GM12872 (cell line): ENCODE data around the gene STK32C.
A peak's percentile ranks its signal among the peaks of the same experiment; 100 is the strongest.

ENCODE experiments used
- CTCF ChIP-seq: IDR thresholded peaks from 3 replicates; pipeline ENCODE4 v1.5.1; 2011; ENCODE audit warnings: low read depth, mild to moderate bottlenecking, low read length, moderate library complexity; ENCODE audit not compliant: insufficient read depth

Gene STK32C

DNA sequence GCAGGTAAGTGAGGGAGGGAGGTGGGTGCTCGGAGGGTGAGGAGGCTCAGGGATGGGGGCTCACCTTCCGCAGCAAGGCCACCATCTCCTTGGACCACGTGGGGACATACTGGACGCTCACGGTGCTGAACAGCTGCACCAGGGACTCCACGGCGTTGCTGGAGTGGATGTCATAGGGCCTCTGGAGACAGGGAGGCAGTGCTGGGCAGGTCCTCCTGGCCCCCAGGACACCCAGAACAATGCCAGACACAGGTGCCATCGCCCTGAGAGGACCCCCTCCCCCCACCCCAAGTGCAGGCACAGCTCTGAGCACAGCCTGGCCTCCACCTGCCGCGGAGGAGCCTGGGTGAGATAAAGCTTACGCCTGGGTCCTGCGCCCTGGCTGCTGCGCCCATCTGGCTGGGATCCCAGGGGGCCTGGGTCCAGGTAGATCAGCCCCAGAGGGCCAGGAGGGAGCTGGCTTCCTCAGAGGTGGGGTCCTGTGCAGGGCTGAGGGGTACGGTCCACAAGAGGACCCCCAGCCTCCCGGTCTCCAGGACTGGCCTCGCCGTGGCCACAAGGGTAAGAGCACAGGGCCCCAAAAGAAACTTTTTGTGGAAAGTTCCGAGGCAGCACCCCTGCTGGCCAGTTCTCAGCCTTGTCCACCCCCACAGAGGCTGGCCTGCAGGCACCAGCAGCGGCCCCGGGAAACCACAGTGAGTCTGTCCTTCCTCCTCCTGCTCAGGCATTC, 83.2 kb downstream of the STK32C start:
- no peak for TF ChIP-seq CTCF

DNA sequence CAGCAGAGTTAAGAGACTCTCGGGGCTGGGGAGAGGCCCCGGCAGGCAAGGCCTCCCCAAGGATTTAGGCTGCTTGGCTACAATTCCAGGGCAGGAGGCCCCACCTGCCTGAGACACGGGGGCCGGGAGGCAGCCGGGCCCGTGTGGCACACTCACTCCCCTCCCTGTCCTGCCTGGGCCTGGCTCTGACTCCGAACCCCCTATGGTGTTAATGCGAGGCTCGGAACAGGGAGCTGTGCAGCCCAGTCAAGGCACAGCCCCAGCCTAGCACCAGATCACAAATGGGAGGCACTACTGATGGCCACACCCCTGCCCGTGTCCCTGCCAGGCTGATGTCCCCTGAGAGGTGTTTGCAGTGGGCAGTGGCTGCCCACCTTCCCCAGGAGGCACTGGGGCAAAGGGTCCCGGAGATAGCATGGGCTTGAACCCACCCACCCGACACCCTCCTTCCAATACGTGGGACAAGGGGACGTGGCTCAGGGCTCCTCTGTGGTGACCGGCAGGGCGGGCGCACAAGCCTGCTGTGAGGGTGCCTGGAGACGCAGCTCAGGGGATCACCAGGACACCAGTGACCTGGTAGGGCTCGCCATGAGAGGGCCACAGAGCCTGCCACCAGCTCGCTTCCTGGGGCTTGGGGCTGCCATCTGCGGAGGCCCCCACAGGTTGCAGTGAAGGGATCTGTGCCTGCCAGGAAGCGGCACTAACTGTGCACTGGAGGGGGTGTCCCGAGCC, 84.0 kb downstream of the STK32C start:
- TF ChIP-seq CTCF: no peak

DNA sequence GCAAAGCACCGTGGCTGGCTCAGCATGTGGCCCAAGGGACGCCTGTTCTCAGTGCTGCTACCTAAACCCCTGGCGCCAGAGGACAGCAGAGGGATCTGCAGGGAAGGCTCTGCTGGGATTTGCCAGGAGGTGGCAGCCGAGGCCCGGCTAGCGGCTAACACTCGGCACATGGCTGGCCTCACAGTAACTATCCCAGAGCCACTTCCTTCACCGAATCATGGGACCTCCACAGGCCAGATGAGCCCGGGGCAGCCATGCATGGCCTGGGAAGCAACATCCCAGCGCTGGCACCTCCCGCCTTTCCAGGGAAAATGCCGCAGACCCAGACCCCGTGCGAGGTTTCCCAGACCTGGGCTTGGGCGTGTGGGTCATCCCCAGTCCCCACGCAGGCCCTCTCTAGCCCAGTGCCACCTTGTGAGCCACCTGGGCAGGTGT, 84.6 kb downstream of the STK32C start:
- peak; percentile 98 for TF ChIP-seq CTCF

DNA sequence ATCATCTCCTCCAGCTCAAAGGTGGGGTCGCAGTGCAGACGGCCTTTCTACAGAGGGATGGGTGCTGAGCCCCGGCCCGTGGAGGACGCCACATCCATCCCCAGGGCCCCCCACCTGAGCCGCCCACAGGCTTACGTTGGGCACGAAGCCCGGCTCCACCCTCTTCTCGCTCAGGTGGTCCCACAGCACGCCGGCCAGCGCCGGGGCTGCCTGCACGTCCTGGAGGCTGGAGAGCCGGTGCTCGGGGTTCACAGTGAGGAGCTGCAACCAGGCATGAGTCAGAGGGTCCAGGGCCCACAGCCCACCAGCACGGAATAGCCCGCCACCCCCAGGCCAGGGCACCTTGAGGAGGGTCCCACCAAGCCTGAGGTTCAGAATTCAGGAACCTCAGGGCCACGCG, 85.0 kb downstream of the STK32C start:
- TF ChIP-seq CTCF: no peak

GRCh38 chr10:132220061-132220460, 87.7 kb downstream of the STK32C start:
- no peak for TF ChIP-seq CTCF

DNA sequence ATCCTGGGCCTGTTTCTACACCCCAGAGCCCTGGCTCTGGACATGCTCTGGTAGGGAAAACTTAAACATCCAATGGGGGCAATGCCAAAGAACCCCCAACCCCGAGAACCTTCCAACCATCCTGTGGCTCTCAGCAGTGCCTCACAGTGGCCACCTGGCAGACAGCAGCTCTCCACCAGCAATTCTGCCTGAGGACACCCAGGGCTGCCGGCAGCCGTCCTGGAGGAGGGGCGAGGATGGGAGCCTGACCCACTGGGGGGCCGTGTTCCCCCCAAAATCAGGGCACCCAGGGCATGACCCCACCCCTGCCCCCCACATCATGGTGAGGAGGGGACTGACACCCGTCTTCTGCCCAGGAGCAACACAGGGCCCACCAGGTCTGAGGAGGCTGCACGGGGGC, 88.3 kb downstream of the STK32C start:
- peak; percentile 48; the same call in 2 of the 3 replicates for TF ChIP-seq CTCF

DNA sequence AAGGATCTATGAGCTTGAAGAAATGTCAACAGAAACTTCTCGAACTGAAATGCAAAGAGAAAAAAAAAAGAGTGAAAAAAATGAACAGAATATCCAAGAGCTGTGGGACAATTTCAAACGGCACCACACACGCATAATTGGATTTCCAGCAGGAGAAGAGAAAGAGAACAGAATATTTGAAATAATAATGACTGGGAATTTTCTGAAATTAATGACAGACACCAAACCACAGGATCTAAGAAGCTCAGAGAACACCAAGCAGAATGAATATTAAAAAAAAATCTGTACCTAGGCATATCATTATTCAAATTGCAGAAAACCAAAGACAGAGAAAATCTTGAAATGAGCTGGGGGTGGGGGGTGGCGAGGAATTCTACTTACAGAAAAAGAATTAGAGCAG, 93.8 kb downstream of the STK32C start:
- no peak for TF ChIP-seq CTCF
